T follicular helper cell (primary cell): Measurements from ENCODE around the gene GON4L.
"Not testable (repeated sequence)": the region's sequence is repeated elsewhere in the genome, so short reads cannot be mapped to it uniquely, and the experiment has no call there.

ENCODE experiments used
- DNase-seq: peaks from one replicate; pipeline ENCODE4 v3.0.0-alpha.2; 2020; ENCODE audit warnings: low read depth

Gene GON4L

DNA sequence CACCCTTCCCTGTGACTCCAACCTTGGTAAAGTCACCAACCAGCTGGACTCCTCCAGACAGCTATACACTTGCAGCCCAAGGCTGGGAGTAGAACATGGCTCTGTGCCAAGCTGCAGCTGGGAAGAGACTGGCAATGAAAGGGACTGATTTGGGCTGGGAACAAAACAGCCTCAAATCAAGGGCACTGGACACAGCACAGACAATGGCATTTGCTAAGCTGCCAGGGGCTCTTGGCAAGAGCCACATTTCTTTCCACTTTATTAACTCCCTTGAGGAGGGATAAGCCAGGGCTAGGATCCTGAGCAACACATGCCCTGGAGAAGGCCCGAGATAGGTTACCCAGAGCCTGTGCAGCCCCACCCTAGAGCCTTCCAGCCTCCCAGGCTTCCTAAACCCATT lies 14.4 kb upstream of the GON4L start:
- DNase-seq: no peak

DNA sequence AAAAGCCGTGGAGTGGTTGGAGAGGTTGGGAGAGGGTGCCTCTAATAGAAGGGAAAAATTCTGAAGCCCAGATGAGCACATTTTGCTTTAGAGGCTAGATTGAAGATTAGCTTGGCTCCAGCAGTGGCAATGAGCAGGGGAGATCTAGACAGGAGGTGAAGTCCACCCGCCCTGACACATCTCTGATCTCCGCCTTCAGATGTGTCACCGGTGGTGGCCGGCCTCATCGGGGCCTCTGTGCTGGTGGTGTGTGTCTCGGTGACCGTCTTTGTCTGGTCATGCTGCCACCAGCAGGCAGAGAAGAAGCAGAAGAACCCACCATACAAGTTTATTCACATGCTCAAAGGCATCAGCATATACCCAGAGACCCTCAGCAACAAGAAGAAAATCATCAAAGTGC lies 10.8 kb upstream of the GON4L start:
- no peak for DNase-seq

DNA sequence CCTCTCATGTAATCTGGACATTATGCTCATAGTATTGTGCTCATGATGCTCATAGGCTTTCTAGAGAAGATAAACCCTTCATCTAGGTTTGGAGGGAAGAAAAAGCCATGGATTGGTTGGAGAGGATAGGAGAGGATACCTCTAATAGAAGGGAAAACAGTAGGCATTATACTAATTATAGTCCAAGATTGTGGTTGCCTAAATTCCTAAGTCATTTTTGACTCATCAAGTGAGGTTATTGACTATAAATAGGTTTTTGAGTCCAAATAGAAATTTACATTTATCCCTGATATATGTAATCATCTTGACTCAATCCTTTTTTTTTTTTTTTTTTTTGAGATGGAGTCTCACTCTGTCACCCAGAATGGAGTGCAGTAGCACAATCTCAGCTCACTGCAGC lies 7.4 kb upstream of the GON4L start:
- no peak for DNase-seq

- no peak for DNase-seq
Measured at GRCh38 chr1:155861896-155862295, 4.9 kb upstream of the GON4L start.

DNA sequence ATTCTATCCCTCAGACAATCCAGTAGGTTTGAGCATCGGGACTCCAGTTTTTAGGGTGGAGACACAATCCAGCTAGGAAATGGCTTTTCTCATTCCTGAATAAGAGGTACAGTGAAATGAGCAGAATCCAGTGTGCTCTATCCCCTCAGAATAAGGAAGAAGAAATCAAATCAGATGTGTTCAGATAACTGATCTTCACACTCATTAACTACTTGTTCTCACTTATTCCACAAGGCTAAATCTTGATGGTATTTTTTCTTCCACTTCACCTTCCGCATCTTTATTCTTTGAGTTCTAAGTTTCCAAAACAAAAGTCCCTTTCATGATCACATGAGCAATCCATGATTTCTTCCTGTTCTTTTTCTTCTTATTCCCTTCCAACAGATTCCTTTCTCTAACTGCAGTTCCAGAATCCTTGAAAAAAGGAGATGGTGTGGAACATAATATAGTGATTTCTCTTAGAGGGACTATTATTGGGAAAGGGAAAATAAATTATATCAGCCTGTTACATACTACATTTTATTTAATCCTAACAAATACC lies 4.0 kb upstream of the GON4L start:
- no peak for DNase-seq

- peak; percentile 34 for DNase-seq
Measured at GRCh38 chr1:155859881-155860871, 3.2 kb upstream of the GON4L start.

DNA sequence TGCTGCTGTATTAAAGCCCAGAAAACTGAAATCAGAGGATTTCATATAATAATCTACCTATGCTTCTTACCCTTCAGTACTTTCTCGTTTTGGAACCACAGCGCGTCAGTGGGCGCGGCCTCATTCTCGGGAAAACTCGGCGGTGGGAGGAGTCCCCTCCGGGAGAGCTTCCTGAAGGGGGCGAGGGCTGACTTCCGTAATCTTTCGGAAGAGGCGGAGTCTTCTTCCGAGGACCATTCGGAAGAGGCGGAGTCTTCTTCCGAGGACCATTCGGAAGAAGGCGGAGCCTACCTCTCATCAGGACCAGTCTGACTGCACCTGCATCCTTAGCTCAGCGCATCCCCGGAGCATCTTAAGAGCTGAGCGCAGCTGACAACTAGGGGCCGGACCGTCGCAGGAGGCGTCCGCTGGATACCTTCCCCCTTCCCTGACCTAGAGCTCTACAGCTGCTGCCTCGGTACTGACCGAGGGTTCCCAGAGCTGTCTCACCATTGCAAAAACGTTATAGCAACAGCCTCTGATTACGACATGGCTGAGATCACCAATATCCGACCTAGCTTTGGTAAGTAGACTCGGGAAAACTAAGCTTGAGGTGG lies 2.3 kb upstream of the GON4L start, which contains the start of gene SYT11:
TSS of gene SYT11 (plus strand) at position 334 of the 596 bp plus-strand sequence. CDS start at position 529, 195 bp downstream.
- peak; percentile 89 for DNase-seq

DNA sequence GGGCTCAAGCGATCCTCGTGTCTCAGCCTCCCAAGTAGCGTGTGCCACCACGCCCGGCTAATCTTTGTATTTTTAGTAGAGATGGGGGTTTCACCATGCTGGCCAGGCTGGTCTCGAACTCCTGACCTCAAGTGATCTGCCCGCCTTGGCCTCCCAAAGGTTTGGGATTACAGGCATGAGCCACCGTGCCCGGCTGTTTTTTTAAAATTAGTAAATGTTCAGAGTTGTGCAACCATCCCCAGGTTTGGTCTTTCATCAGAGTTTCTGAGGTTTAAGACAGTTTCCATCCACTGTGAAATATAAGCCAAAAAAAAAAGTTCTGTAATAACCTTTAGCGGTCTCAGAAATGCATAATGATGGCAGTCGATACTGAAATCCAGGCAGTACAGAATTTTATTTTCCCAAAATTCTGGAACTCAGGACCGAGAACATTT lies 1.8 kb upstream of the GON4L start:
- no peak for DNase-seq

DNA sequence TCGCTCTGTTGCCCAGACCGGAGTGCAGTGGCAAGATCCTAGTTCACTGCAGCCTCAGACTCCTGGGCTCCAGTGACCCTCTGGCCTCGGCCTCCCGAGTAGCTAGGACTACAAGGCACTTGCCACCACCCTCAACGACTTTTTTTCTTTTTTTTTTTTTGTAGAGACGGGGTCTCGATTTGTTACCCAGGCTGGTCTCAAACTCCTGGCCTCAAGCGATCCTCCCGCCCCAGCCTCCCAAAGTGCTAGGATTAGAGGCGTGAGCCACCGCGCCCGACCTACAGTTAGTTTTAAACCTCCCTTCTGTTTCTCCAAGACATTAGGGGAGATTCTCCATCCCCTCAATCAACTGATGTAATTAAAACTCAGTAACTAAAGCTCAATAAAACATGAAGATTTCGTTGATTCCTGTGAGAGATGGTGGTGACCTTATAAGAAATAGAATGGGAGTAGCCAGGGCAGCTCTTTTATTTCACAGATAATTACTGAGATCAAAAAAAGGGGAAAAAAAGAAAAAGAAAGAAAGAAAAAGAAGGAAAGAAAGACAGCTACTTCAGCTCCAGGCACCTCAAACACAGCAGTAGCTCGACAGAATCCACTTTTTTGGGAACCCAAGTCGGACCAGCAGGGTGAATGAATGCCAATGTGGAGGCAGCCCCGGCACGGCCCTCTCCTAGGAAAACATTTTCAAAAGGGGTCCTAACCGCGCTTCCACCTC lies 598 bp downstream of the GON4L start:
- DNase-seq: no peak

GRCh38 chr1:155850345-155850744 lies 6.7 kb downstream of the GON4L start:
- no peak for DNase-seq

- no peak for DNase-seq
Measured at GRCh38 chr1:155847823-155848529, 9.0 kb downstream of the GON4L start.

GRCh38 chr1:155844860-155845421 lies 12.1 kb downstream of the GON4L start:
- no peak for DNase-seq

DNA sequence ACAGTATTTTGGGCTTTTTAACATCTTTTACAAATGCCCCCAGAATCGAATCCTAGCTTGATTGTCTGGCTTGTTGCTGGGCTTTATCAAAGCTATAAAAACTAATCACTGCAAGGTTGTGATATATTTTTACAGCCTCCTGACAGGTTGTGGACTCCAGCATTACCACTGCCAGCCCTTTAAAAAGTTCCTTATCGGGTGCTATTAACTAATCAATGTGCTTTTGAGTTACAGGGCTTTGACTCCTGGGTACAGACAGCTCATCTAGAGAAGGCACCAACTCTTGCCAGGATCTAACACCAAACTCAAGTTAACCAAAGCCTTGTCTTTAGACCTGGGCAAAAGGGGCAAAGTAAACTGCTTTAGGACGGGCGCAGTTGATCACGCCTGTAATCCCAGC lies 16.6 kb downstream of the GON4L start:
- no peak for DNase-seq

DNA sequence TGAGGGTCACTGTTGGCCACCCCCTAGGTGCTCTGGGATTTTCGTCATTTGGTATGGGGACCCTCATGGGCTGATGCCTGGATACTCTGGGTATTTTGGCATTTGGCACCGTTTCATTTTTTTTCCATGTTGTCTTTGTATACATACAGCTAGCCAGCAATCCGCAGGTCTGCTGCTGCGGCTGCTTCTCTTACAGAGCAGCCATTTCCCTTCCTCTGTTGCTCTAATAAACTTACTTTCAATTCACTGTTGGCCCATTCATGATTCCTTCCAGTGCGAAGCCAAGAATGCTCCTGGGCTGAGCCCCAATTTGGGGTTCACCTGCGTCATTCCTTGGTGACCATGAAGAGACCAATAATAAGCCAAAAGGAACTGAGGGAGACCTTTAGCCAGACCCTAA lies 21.5 kb downstream of the GON4L start:
- DNase-seq: no peak

GRCh38 chr1:155834927-155835399 lies 22.1 kb downstream of the GON4L start:
- not testable (repeated sequence) for DNase-seq

GRCh38 chr1:155834296-155834926 lies 22.6 kb downstream of the GON4L start:
- DNase-seq: no peak

GRCh38 chr1:155833665-155834295 lies 23.2 kb downstream of the GON4L start:
- no peak for DNase-seq

- no peak for DNase-seq
Measured at GRCh38 chr1:155831279-155831976, 25.6 kb downstream of the GON4L start.

GRCh38 chr1:155827450-155827849 lies 29.6 kb downstream of the GON4L start:
- DNase-seq: no peak
